ENCODE data around the gene ARRDC4. TPM values are rescaled to one million over a fixed set of nuclear protein-coding genes. Genes with fewer than 3 reads are reported as not detected.

The ARRDC4 gene
- total and polyA plus RNA-seq, 2 donors (not counting 1 experiment from before 2014, with no cell fraction given) = 1.1 to 6.7 TPM

DNA sequence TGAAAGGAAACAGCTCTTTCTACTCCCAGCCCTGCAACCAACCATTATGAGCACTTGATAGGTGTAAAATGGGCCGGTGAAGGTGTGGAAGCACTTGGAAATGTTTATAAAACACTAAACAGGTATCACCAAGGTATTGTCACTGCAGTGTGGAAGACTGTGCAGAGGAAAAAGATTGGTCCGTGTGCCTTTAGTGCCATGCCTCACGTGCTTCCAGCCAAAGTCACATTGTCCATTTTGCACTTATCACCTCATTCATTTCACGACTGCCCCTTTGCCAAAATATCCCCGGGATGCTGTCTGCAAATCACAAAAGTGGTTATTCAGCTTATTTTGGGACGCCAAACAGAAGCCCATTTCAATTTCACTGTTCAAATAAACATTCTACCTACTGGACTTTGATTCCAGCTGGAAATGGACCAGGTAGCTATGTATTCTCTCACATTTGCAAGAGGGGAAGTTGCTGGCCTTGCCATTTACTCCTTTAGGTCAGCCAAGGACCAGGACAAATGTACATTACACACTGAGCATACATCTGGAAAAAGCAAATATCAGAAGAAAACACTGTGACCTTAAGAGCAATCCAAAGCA, 58.4 kb downstream of the ARRDC4 start:
- H3K27me3 Mint-ChIP-seq = peaks cover 12% of the 10 kb centered on the region
- no peak for ATAC-seq (ENCODE audit: low read depth)

More for the DNA sequence above, 58.4 kb downstream of the ARRDC4 start:
- Histone ChIP-seq H3K4me1 (ENCODE audit: control insufficient read depth in 2 of 2, insufficient read depth in 2 of 2, low read length in 2 of 2) (no peaks in the 10 kb centered on the region), H3K4me2 (replicated peaks; ENCODE audit: low read depth, low read length, poor library complexity, severe bottlenecking) (no peak overlapping the region), H3K79me2 (ENCODE audit: control insufficient read depth, insufficient read depth, low read length) (no peaks in the 10 kb centered on the region), H3K4me3 (ENCODE audit: control extremely low read depth in 1 of 5, extremely low read depth in 1 of 5, insufficient read depth in 1 of 5, low read depth in 2 of 5, low read length in 4 of 5) (no peak overlapping the region), H3K9ac (ENCODE audit: low read length) (no peak overlapping the region), H3K9me3 (ENCODE audit: control extremely low read depth in 1 of 3, control insufficient read depth in 2 of 3, insufficient read depth in 1 of 3, low read length in 2 of 3) (peaks cover 0 to 6% (median 0%) of the 10 kb centered on the region in 3 donors), H4K20me1 (ENCODE audit: control insufficient read depth, insufficient read depth, low read length, poor library complexity, severe bottlenecking) (no peaks in the 10 kb centered on the region), H3K27me3 (replicated peaks in 1 of 4; ENCODE audit: control extremely low read depth in 1 of 4, control insufficient read depth in 3 of 4, insufficient read depth in 4 of 4, low read length in 3 of 4) (peaks cover 0 to 6% (median 0%) of the 10 kb centered on the region in 4 experiments), H3K27ac (ENCODE audit: low read length in 2 of 2) (no peak overlapping the region), H3K36me3 (replicated peaks in 1 of 2; ENCODE audit: control extremely low read depth in 1 of 2, control insufficient read depth in 1 of 2, extremely low read depth in 1 of 2, insufficient read depth in 2 of 2, low read length in 1 of 2) (no peaks in the 10 kb centered on the region), H2AFZ (ENCODE audit: insufficient read depth, low read depth, low read length, poor library complexity, severe bottlenecking) (no peak overlapping the region)
- CTCF ChIA-PET = no interaction called here
- POLR2A ChIA-PET = no interaction called here
- no peak for TF ChIP-seq EZH2 (IDR thresholded peaks at IDR 0.05; ENCODE audit: borderline replicate concordance, insufficient read depth, low read depth, low read length, poor library complexity, severe bottlenecking)
- TF ChIP-seq, protein P1, sequence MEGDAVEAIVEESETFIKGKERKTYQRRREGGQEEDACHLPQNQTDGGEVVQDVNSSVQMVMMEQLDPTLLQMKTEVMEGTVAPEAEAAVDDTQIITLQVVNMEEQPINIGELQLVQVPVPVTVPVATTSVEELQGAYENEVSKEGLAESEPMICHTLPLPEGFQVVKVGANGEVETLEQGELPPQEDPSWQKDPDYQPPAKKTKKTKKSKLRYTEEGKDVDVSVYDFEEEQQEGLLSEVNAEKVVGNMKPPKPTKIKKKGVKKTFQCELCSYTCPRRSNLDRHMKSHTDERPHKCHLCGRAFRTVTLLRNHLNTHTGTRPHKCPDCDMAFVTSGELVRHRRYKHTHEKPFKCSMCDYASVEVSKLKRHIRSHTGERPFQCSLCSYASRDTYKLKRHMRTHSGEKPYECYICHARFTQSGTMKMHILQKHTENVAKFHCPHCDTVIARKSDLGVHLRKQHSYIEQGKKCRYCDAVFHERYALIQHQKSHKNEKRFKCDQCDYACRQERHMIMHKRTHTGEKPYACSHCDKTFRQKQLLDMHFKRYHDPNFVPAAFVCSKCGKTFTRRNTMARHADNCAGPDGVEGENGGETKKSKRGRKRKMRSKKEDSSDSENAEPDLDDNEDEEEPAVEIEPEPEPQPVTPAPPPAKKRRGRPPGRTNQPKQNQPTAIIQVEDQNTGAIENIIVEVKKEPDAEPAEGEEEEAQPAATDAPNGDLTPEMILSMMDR (IDR thresholded peaks at IDR 0.05) = no peak
- Mint-ChIP-seq H3K27ac (no peak overlapping the region), H3K4me3 (no peak overlapping the region), H3K4me1 (no peaks in the 10 kb centered on the region), H3K9me3 (ENCODE audit: insufficient read depth) (no peaks in the 10 kb centered on the region)
- WGBS (ENCODE audit: insufficient coverage) = 83% methylated on average over 4 of the region's 6 CpGs
- intact Hi-C loops (cut with micrococcal nuclease) = no loop called here
- DNase-seq = no peak

All from B cell (primary cell).